ENCODE data around the gene PIP4P1. TPM values are rescaled to one million over a fixed set of nuclear protein-coding genes. Genes with fewer than 3 reads are reported as not detected.

Gene PIP4P1
- total RNA-seq, 1 donor from 2014 or later, result 40.2 TPM

DNA sequence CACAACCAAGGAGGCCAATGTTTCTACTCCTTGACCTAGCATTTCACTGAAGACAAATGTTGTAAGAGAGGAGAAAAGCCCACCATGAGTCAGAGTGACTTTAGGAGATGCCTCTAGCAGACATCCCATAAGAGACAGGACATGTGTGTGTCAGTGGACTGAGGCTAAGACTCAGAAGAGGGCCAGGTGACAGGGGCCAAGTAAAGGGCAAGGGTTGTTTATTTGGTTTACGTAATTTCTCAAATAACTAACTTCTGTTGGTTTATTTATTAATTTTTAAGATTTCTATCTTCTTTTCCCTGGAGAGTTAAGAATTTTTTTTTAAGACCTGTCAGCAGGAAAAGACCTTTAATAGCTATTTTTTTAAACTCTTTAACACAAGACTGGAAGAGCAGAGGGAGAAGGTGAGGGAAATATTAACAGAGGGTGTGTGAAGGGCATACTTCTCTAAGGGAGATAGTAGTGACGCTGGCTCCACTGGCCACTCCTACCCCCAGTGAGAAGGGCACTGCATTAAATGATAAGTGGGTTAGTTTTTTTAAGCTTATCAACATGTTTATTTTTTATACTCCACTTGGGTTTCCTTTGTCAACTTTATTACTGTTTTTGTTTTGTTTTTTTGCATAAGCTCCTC lies 11.4 kb upstream of the PIP4P1 start:
- Histone ChIP-seq H3K27ac (no peak overlapping the region), H3K36me3 (peaks cover 52% of the 10 kb centered on the region), H3K4me1 (peaks cover 42% of the 10 kb centered on the region), H3K27me3 (no peaks in the 10 kb centered on the region), H3K4me3 (no peak overlapping the region), H3K9me3 (no peaks in the 10 kb centered on the region)
- ATAC-seq (no peak), DNase-seq (no peak)
- intact Hi-C loops (cut with DNase I), result no loop called here
- TF ChIP-seq, protein P1, sequence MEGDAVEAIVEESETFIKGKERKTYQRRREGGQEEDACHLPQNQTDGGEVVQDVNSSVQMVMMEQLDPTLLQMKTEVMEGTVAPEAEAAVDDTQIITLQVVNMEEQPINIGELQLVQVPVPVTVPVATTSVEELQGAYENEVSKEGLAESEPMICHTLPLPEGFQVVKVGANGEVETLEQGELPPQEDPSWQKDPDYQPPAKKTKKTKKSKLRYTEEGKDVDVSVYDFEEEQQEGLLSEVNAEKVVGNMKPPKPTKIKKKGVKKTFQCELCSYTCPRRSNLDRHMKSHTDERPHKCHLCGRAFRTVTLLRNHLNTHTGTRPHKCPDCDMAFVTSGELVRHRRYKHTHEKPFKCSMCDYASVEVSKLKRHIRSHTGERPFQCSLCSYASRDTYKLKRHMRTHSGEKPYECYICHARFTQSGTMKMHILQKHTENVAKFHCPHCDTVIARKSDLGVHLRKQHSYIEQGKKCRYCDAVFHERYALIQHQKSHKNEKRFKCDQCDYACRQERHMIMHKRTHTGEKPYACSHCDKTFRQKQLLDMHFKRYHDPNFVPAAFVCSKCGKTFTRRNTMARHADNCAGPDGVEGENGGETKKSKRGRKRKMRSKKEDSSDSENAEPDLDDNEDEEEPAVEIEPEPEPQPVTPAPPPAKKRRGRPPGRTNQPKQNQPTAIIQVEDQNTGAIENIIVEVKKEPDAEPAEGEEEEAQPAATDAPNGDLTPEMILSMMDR (IDR thresholded peaks at IDR 0.05), result no peak

DNA sequence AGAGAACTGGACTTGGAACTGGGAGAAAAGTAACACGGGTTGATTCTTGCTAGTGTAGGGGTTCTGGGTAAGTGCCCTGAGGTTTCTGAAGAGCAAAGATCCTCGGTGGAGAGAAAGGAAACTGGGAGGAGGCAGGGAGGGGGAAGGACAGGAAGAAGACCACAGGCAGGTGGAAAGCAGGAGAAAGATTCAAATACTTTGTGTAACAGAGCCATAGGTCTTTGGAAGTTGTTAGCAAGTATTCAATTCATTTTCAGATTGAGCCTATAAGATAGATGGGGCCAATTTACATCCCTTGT lies 9.3 kb upstream of the PIP4P1 start:
- H3K27me3 ChIP-seq, result no peaks in the 10 kb centered on the region
- intact Hi-C loops (cut with DNase I), result no loop called here
- no peak for ATAC-seq
- TF ChIP-seq, protein P1 (IDR thresholded peaks at IDR 0.05), result no peak
- H3K4me3 ChIP-seq, result peak overlapping the region; percentile 79
- no peaks in the 10 kb centered on the region for H3K9me3 ChIP-seq
- H3K27ac ChIP-seq, result peak overlapping the region; percentile 92
- peaks cover 28% of the 10 kb centered on the region for H3K4me1 ChIP-seq
- no peak for DNase-seq
- H3K36me3 ChIP-seq, result peaks cover 39% of the 10 kb centered on the region

DNA sequence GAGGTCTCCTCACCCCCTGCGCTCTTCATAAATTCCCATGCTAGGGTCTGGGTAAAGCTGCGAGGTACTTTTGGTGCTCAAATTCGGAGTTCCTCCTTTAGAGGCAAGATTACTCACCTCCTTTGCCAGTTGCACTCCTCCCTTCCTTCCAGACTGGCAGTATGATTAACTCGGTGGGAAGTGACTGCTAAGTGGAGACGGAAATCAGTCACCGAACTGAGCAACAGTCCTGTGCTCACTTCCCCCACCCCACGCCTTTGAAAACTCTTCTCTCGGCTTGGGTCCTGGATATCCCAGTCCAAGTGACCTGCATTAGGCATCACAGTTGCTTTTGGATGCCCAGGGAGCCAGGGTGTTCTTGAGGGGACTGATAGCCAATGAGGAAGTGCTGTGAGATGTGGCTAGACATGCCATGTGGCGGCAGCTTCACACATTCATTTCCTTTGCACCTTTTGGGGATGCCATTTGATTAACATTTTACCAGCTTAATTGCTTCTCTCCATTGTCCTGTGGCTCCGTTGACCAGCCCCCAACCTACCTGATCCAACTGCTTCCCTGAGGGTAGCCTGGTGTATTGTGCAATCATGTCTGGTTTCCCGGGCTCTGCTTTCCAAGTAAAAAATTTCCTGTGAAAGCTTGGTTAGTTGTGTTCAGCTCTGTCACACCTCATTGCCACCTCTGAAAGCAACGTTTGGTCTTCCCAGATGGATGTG lies 8.8 kb upstream of the PIP4P1 start:
- H3K36me3 ChIP-seq, result peaks cover 34% of the 10 kb centered on the region
- ATAC-seq, result peak; percentile 78
- TF ChIP-seq, protein P1 (IDR thresholded peaks at IDR 0.05), result no peak
- H3K27ac ChIP-seq, result peak overlapping the region; percentile 92
- no peak for DNase-seq
- H3K27me3 ChIP-seq, result no peaks in the 10 kb centered on the region
- intact Hi-C loops (cut with DNase I), result no loop called here
- peak overlapping the region; percentile 79 for H3K4me3 ChIP-seq
- peaks cover 28% of the 10 kb centered on the region for H3K4me1 ChIP-seq
- H3K9me3 ChIP-seq, result no peaks in the 10 kb centered on the region

DNA sequence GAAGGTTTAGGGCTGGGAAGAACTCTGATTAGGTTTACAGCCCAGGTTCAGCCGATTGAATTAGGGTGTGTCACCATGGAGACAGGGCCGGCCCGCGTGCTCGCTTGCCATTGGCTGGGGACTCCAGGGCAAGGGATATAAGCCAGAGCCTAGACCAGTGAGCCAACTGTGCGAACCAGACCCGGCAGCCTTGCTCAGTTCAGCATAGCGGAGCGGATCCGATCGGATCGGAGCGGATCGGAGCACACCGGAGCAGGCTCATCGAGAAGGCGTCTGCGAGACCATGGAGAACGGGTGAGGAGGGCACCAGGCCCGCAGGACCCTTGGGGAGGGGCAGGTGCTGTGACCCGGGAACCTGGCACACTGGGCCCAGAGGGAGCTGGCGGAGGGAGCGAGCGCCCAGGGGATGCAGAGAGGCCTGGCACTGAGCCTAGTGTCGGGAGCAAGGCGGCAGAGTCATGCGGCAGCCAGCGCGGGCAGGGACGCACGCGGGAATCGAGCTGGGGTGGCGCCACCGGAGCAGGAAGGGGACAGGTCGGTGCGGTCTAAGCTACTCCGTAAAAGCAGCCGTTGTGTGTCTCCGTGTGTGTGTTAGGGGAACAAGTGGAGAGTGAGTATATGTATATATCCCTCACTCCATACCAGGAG lies 8.1 kb upstream of the PIP4P1 start, which contains the start of gene PNP:
PNP (plus strand) TSS at position 165 of the 648 bp plus-strand sequence; CDS start at position 284, 119 bp downstream.
- H3K4me1 ChIP-seq, result peaks cover 28% of the 10 kb centered on the region
- ATAC-seq, result peak; percentile 97
- intact Hi-C loops (cut with DNase I), result no loop called here

DNA sequence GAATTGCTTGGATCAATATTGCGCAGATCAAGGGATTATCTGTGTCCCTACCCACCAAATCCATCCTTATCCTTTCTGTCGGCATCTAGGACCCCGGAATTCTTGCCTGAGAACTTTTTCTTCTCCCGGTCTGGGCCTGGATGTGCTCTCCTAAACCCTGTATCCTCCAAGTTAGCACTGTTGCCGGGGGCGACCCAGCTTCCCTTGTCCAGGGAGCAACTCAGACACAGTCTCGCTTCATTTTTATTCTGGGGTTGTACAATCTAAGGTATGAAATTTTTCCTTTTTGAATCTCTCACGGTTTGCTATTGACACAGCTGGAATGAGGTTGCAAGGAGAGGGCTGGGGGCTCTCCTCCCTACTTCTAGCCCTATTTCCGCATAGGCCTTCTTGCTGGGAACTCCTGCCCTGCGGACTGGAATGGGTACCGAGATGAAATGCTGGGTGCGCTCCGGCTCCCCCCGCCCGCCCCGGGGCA lies 7.6 kb upstream of the PIP4P1 start:
- Histone ChIP-seq H3K36me3 (peaks cover 21% of the 10 kb centered on the region), H3K9me3 (no peaks in the 10 kb centered on the region), H3K27ac (peak overlapping the region; percentile 92), H3K4me3 (peak overlapping the region; percentile 79), H3K27me3 (no peaks in the 10 kb centered on the region), H3K4me1 (peaks cover 28% of the 10 kb centered on the region)
- ATAC-seq (no peak), DNase-seq (peak; percentile 68)
- intact Hi-C loops (cut with DNase I), result no loop called here
- TF ChIP-seq, protein P1 (IDR thresholded peaks at IDR 0.05), result no peak

More for the DNA sequence above, 8.1 kb upstream of the PIP4P1 start, which contains the start of gene PNP:
- peak within 1 kb of the TSS; percentile 79 for H3K4me3 ChIP-seq
- peaks cover 27% of the 10 kb centered on the region for H3K36me3 ChIP-seq
- no peaks in the 10 kb centered on the region for H3K9me3 ChIP-seq
- DNase-seq, result peak; percentile 93
- TF ChIP-seq, protein P1 (IDR thresholded peaks at IDR 0.05), result no peak
- H3K27me3 ChIP-seq, result no peaks in the 10 kb centered on the region
- peak within 1 kb of the TSS; percentile 92 for H3K27ac ChIP-seq
